Measurements from ENCODE around the gene NTRK2.
A peak's percentile ranks its signal among the peaks of the same experiment; 100 is the strongest.

NTRK2 gene

DNA sequence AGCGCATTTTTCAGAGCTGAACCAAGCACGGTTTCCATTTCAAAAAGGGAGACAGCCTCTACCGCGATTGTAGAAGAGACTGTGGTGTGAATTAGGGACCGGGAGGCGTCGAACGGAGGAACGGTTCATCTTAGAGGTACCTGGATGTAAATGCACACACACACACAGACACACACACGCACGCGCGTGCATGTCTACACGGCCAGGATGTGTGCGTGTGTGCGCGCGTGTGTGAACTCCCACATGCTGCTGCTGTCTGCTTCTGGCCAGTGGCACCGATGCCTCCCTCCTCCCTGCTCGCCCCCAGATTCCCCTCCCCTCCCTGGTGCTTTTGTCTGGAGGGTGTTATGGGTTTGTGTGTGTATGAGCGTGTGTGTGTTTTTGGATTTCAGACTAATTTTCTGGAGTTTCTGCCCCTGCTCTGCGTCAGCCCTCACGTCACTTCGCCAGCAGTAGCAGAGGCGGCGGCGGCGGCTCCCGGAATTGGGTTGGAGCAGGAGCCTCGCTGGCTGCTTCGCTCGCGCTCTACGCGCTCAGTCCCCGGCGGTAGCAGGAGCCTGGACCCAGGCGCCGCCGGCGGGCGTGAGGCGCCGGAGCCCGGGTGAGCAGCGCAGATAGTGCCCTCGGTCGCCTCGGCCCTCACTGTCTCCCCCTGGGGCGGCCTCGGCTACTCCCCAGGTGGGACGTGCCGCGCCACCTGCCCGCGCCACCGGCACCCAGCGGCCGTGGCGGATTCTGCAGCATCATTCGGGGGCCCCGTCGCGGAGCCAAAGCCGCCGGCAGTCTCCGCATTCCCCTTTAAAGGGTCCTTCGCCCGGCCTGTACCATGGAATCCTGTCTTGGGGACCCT lies at the start of gene NTRK2:
Gene NTRK2 (plus strand): TSS at position 442 of the 850 bp plus-strand sequence. CDS start 1,020 bp downstream, outside the sequence.
- no peak for DNase-seq (ENCODE audit: low read depth)
- TF ChIP-seq, protein P1, sequence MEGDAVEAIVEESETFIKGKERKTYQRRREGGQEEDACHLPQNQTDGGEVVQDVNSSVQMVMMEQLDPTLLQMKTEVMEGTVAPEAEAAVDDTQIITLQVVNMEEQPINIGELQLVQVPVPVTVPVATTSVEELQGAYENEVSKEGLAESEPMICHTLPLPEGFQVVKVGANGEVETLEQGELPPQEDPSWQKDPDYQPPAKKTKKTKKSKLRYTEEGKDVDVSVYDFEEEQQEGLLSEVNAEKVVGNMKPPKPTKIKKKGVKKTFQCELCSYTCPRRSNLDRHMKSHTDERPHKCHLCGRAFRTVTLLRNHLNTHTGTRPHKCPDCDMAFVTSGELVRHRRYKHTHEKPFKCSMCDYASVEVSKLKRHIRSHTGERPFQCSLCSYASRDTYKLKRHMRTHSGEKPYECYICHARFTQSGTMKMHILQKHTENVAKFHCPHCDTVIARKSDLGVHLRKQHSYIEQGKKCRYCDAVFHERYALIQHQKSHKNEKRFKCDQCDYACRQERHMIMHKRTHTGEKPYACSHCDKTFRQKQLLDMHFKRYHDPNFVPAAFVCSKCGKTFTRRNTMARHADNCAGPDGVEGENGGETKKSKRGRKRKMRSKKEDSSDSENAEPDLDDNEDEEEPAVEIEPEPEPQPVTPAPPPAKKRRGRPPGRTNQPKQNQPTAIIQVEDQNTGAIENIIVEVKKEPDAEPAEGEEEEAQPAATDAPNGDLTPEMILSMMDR (conservative IDR thresholded peaks at IDR 0.05; ENCODE audit: low read depth, low read length): no peak
- H3K4me3 ChIP-seq (ENCODE audit: low read length): peak within 1 kb of the TSS; percentile 40

DNA sequence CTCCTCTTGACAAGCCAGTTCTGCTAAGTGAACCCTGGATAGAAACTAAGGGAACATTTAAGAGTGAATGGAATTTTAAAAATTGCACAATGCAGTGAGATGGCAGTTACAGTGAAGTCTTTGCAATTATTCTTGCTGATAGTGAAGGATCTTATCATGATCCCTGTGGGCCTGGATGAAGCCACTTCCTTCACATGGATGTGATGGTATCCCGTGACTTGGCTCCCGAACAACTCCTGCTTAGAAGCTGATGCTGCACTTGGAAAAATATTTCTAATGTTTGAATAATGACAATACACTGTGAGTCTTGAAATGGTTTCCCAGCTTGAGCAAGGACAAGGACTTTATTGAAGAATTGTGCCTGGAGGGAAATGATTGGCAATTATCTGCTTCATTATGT lies 49.2 kb upstream of the NTRK2 start:
- TF ChIP-seq, protein P1 (conservative IDR thresholded peaks at IDR 0.05; ENCODE audit: low read depth, low read length): no peak
- H3K4me3 ChIP-seq (ENCODE audit: low read length): no peak overlapping the region
- DNase-seq (ENCODE audit: low read depth): no peak

DNA sequence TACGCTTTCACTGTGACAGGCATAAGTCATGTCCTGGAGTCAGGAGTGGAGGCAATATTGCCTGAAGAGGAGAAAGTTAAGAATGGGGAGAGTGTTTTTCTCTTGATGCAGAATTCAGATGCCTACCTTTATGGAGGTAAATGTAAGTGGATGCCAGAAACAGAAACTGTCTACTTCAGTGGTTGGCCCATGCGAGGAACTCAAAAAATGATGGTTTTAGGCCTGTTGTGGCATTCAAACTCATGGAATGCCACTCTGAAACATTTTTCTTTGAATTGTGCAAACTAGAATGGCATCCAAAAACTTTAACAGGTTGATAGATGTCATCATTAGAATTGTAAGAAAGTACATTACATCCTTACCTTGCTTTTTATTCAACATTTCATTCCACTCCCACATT lies 47.7 kb upstream of the NTRK2 start:
- H3K4me3 ChIP-seq (ENCODE audit: low read length): no peak overlapping the region
- TF ChIP-seq, protein P1 (conservative IDR thresholded peaks at IDR 0.05; ENCODE audit: low read depth, low read length): no peak
- no peak for DNase-seq (ENCODE audit: low read depth)

DNA sequence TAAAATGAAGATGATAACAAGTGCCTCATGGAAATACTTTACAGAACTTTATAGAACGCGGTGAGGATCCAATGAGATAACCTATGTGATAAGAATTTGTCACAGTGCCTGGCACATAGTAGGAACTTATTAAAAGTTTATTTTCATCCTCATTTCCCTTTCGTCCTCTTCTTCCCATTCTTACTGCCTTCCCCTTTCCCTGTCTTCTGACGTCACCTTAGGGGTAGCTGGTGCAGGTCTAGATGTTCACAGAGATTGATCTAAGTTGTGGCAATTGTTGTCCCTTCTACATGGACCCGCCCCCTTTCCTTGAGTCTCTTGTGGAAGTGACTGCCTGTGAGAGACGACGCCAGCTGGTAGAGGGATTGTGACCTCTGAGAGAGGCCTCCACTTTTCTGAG lies 46.5 kb upstream of the NTRK2 start:
- H3K4me3 ChIP-seq (ENCODE audit: low read length): no peak overlapping the region
- TF ChIP-seq, protein P1 (conservative IDR thresholded peaks at IDR 0.05; ENCODE audit: low read depth, low read length): no peak
- no peak for DNase-seq (ENCODE audit: low read depth)

DNA sequence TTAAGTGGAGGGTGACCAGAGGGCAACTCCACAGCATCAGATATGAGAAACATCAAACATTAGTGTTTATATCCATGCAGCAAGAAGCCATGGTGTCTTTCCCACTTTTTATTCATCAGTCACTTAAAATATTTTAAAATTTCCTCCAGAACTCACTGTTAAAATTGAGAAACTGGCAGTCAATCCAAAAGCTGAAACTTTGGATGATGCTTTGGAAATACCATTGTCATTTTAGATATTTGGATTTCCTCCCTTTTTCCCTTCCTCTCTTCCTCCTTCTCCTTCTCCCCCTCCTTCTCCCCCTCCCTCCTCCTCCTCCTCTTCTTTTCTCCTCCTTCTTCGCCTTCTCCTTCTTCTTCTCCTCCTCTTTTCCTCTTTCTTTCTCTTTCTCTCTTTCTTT lies 33.1 kb upstream of the NTRK2 start:
- TF ChIP-seq, protein P1 (conservative IDR thresholded peaks at IDR 0.05; ENCODE audit: low read depth, low read length): no peak
- DNase-seq (ENCODE audit: low read depth): no peak
- no peak overlapping the region for H3K4me3 ChIP-seq (ENCODE audit: low read length)

DNA sequence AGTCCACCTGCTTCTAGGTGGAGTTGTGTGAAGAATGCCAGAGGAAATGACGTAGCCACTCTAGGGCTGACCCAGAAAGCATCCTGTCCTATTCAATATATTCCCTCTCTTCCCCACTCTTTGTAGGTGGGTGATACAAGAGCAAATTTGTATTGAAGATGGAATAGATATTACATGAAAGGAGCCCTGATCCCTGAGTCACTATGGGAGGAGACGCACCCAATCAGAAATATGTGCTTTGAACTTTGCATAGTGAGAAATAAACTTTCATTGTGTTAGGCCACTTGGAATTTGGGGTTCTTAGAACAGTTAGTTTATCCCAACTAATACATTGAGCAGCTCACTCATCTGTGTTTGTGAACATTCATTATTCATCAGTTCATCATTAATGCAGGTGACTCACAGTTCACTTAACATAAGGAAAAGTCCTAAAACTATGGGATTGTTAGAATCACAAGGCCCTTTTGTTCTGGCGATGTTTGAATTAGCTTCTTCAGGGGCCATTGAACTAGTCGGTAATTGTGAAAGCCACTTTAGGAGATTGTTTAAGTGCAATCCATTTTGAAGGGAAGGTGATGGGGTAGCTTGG lies 26.9 kb upstream of the NTRK2 start:
- no peak overlapping the region for H3K4me3 ChIP-seq (ENCODE audit: low read length)

More for the DNA sequence above, 26.9 kb upstream of the NTRK2 start:
- DNase-seq (ENCODE audit: low read depth): no peak
- TF ChIP-seq, protein P1 (conservative IDR thresholded peaks at IDR 0.05; ENCODE audit: low read depth, low read length): no peak
